Measurements from ENCODE around the gene RPP25L.

RPP25L gene

DNA sequence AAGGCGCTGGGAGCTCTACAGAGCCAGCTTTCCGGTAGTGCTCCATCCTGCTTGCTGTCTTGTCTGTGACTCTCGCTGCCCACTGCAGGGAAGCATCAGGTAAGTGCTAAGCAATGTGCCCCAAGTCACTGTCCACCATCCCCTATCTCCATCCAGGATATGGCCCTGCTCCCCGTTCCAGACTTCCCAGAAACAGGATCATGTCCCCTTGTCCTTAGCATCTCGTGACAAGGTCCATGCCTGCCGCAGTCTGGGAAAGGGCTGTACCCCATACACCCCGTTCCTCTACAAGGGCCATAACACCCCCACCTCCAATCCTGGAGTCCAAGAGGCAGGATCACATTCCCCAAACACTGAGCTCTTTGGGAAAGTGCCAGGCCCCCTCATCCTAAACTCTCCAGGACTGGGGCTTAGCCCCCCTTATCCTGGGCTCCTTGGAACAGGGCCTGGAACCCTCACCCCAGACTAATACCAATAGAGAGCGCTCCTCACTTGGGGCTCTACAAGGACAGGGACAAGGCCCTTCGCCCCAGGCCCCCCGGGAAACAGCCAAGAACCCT is 566 bp downstream of the RPP25L start:
- DNase-seq (ENCODE audit: low read depth): no peak

DNA sequence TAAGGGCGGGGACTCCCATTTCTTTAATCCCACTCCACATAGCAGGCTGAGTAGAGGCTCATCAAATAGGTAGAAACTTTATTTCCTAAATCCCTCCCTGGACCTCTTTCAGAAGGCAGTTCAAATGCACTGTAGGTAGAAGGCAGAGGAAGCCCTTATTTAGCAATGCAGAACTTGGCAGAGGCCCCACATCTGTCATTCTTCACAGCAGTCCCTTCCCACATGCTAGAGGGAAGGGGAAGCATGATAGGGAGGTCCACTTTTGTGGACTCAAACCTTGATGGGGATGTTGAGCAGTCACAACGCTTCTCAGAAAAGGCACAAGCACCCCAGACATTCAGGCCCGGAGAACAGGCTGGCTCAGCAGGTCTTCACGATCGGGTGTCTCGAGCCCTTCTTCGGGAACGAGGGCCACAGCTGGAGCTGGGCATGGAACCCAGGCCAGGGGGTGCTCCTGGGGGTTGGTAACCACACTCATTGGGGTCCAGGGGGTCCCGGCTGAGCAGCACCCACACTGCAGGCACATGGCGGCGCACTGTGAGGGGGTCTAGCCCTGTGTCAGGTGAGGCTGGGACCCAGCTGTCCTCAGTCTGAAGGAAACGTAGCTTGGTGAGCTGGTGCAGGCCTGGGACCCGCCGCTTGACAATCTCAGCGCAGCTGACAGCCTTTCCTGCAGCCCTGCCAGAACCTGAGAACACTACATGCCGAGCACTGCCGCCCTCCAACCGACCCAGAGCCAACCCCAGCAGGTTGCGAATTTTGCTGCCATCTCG is 1.3 kb downstream of the RPP25L start:
- no peak for DNase-seq (ENCODE audit: low read depth)

DNA sequence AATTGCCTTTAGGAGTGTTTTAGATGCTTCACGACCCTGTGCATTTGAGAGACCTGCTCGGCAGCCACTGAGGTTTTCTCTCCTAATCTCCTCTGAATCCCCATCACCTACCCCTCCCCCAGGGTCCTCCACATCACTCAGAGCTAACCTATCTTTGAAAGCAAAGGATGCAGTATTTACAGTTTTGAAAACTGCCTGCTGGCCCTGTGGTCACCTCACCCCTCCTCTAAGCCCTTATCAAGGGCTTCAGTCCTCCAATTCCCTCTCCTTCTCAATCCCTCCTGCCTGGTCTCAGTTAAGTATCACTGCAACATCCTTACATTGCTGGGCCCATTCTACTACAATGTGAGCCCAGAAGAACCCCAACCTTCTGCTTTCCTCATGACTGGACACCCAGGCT is 4.6 kb downstream of the RPP25L start:
- DNase-seq (ENCODE audit: low read depth): no peak

DNA sequence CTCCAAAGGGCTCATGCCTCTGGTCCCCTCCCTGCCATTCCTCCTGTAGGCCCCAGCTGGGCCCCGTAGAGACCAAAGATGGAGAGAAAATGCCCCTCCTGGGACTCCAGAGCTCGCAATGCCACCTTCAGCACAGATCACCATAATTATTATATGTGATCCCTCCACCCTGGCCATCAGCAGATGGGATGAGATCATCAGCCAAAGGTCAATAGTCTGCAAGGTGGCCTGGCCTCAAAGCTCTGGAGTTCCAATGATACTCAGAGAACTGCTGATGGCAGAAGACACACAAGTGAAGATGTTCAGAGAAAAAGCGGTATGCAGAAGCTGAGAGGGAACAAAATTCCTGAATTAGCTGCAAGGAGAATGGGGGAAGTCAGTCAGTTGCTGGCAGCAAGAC is 5.0 kb downstream of the RPP25L start:
- DNase-seq (ENCODE audit: low read depth): no peak

DNA sequence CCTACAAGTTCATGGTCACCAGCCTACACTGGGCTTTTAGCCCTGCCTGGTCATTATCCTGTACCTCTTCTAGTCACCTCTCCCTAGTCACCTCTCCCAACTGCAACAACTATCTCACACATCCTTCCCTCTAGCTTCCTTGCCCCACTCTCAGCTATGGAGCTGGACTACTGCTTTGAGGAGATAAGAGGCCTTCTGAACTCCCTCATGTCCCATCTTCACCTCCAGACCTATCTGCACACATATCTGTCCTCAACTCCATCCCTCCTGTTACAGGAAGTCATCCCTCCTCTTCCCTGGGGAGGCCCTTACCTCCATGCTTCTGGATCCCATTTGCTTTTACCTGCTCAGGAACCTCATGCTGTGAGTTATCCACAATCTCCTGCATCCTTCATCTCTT is 5.7 kb downstream of the RPP25L start:
- DNase-seq (ENCODE audit: low read depth): no peak

DNA sequence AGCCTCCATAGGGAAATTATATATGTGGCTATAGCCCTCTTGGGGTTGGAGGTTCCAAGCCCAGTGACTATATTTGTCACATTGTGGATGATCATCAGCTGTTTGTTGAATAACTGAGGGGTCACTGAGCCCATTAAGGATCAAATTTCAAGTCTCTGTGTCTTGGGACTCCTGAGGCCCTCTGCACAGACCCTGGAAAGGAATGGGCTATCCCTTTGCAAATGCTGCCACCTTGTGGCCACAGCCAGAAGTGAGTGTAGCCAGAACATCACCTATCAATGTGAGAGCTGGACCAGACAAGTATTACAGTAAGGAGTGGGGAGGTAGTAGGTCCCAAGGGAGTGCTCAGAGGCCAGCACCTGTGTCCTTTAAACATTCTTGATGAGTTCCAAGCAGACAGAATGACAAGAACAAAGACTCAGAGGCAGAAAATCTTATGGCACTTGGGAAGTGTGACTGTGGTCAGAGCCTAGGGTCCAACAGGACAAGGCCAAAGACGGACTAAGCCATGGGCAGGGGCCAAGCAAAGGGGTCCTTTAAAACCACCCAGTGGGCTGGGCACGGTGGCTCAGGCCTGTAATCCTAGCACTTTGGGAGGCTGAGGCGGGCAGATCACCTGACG is 8.2 kb downstream of the RPP25L start:
- peak; percentile 67 for DNase-seq (ENCODE audit: low read depth)

DNA sequence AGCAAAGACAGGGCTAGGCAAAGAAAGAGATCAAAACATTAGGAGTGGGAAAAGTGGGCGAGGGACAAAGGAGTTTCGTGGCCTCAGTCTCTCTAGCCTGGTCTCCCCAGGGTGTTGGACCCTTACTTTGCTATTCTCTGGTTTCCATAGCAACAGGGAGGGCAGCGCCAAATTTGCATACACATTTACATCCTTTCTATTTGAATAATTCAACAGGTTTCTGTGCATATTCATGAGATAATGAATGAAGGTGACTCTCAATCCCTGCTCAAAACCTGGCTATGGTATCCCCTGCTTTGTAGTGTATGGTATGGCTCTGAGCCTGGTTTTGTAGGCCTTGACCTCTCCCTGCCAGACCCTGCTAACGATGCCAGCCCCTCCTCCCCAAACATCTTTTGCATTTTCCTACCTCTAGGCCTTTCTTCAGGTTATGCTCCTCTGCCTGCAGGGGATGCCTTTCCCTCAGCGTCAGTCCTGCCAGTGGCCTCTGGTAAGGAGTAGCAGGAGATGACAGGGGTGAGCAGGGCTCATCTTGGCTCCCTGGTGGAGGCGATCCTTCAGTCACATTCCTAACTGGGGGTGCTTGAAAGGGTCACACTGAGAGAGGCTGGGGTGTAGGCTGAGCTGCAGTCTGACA is 9.8 kb downstream of the RPP25L start:
- DNase-seq (ENCODE audit: low read depth): no peak

DNA sequence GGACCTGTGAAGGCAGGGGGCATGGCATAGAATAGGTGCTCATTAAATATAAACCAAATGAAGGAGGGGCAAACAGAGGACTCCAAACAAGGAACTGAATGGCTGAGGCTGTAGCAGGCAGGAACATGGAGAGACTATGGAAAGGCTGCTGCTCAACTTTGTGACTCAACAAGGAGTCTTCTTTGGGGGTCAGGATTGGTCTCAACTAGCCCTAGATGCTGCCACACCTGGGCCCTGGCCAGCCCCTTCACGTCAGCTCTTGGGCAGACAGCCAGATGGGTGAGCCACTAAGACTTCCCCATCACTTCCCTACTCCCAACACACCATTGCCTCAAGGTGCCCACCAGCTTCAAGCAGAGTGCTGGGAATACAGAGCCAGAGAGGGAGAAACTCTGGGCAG is 11.0 kb downstream of the RPP25L start:
- no peak for DNase-seq (ENCODE audit: low read depth)

DNA sequence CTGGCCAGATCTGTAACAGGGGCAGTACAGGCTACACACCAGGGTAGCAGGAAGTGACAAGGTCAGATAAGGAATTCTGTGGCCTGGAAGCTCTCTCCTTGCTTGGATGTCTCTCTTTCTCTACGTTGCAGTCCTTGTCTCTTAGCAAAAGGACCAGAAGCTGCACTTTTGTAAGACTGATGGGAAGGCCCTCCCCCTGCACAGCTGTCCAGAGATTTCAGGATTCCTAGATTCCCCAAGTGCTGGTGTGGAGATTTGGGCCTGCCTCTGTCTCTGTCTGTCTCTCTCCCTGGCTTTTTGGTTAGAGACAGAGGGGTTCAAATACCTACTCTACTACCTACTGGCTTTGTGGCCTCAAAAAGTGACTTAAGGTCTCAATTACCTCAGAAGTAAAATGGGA is 12.4 kb downstream of the RPP25L start:
- no peak for DNase-seq (ENCODE audit: low read depth)

DNA sequence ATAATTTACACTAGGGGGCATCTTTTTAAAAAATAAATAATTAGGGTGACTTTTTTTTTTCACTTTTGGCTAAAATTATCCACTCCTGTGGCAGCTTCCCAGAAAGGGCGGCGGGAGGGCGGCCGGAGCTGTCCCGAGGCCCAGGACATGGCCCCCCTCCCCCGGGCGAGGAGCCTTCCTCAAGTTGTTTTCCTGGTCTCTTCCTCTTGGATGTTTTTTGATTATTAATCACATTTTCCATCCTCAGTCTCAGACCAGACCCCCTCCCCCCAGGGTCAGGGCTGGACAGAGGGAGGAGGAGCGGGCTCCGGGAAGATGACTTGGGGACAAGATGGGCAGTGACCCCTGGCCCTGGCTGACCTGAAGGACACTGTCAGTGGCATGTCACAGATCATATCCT is 17.7 kb downstream of the RPP25L start:
- no peak for DNase-seq (ENCODE audit: low read depth)

DNA sequence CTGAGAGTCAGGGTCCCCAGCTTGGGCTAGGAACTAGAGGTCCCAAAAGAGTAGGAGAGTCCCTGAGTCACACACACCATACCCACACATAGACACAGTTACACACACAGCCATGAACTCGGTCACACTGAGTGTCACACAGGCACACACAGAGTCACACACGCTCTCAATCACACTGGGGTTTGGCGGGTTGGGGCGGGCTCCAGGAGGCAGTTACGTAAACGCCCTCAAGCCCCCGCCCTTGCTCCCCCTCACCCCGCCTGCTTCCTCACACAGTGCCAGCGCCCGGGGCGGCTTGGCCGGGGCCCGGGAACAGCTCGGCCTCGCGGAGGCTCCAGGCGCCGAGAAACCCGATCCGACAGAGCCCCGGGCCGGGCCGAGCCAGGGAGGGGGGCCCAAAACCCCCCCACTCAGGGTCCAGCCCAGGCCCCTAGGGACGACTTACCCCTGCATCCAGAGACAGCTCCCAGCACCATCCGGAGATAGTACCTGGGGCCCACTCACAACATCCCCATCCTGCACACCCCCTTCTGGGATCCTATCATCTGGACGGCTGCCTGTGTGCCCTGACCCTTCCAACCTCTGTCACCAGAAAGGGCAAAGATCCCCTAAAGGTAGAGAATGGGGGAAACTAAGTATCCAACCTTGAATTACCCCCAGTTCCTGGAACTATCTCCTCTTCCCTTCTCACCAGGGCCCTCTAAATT is 18.8 kb downstream of the RPP25L start:
- no peak for DNase-seq (ENCODE audit: low read depth)

DNA sequence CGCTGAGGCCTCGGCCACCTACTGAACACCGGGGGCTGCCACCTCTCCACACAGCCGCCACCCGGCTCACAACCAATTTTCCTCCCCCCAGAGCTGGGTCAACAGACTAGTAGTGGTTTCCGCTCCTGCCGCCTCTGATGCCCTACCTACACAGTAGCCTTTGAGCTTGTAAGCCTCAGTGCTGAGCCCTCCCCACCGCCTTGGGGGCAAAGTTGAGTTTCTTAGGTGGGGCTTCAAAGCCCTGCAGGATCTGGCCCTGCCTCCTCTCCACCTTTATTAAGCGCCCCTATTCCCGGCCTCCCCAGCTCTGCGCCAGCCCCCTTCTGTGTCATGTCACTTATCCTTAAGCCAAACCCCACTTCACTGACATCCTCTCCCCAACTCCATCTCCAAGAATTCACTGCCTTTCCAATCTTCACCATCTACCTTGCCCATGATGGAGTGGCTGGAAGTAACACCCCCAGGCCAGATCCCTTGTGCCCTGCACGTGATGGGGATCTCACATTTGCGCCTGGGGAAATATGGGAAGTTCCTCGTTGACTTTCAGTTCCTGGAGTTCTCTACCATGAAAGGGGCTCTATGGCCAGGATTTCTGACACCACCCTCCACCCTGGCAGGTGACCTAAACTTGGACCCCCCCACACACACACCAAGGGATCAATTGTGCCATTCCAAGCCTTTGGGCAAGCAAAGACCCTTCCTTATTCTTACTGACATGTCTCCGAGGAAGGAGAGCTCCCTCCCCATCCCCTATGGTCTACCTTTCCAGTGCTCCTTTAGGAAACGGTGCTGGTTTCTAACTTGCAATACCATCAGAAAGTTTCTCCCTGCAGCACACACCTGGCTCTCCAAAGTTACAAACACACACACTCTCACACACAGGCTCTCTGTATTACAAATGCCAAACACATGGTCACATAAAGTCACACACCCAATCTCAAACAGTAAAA is 19.7 kb downstream of the RPP25L start:
- no peak for DNase-seq (ENCODE audit: low read depth)

DNA sequence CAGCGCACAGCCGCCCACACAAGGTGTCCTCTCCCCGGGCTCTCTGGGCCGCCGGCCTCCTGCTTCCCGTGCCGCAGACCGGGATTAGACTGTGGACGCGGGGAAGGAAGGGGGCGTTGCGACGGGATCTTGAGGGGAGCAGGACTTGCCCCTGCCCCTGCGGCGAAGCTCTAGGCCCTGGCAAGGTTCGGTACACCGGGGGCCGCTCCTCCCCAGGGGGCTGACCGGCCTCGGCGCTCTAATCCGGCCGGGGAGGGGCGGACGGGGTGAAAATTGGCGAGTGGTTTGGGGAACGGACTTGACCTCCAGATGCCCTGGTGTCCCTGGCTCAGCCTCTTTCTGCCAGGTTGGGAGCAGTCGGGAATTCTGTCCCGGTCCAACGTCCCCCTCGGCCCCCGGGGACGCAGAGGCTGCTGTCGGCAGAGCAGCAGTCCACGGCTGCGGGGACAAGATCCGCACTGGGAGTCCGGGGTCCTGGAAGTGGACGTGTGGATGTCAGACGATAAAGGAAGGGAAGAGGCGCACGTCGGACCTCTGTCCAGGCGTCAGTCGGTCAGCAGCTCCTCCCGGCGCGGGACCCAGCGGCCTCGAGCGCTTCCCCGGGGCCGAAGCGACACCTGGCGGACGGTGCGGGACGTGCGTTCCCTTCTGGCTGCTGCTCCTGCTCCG is 20.5 kb downstream of the RPP25L start:
- DNase-seq (ENCODE audit: low read depth): peak; percentile 59

DNA sequence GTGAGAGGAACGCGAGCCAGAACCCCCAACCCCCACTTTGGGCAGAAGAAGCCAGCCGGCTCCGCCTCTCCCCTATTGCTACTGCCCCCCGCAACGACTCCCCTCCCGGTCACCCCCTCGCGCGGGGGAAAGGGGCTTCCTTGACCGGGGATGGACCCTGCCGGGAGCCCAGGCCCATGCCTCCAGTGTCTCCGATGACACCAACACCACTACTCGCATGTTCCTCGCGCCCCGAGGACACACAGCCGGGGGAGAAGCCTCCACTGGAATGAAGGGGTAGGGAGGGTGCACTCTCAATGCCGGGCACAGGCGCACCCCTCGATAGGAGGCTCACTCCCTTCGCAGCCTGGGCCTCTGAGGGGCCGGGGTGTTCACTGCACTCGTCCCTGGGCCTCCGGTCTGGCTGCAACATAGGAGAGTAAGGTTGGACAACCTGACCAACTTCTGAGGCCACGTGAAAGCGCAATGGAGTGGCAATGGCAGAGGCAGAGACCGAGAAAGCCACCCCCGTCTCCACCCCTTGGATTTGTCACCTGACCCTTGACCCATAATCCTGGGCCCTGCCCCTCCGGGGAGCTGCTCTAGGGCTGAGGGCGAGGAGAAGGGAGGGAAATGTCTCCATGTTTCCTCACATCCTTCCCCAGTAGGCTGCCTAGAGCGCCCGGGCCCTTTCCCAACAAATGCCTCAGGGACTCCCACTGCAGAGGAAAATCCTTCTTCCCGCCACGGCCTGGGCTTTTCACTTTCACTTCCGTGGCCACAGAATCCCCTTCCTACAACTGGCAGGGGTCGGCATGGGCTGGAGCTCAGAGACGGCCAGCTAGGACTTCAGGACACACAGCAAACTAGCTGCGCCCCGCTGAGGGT is 21.3 kb downstream of the RPP25L start:
- DNase-seq (ENCODE audit: low read depth): no peak

DNA sequence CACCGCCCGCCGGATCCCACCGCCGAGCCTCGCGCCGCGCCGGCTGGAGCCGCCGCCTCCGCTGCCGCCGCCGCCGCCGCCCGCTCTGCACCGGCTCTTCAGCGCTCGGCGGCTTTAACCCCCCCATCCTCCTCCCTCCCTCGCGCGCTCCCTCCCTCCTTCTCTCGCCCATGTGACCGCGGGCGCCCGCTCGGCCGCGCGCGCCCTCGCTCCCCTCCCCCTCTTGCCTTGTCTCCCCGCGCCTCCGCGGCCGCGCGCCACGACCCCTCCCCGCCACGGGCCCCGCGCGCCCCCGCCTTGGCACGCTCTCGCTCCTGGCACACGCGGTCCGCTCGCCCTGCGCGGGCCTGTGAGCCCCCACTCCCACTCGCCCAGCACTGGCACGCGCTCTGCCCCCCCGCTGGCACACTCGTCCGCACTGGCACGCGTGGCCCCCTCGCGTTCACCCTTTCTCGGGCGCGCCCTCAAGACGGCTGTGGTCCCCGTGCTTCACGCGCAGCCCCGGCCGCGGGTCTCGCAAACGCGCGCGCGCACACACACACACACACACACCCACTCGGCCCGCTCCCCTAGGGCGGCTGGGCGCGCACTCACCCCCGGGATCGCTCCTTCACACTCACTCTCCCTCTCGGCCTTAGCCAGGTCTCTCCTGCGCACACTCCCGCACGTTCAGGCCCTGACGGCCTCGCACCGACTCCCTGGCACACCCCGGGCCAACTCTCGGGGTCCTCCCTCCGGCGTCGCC is 22.1 kb downstream of the RPP25L start, which contains the start of gene CNTFR:
TSS of gene CNTFR (minus strand) at position 89 of the 745 bp plus-strand sequence. CDS start 20,743 bp downstream, outside the sequence.
- no peak for DNase-seq (ENCODE audit: low read depth)

DNA sequence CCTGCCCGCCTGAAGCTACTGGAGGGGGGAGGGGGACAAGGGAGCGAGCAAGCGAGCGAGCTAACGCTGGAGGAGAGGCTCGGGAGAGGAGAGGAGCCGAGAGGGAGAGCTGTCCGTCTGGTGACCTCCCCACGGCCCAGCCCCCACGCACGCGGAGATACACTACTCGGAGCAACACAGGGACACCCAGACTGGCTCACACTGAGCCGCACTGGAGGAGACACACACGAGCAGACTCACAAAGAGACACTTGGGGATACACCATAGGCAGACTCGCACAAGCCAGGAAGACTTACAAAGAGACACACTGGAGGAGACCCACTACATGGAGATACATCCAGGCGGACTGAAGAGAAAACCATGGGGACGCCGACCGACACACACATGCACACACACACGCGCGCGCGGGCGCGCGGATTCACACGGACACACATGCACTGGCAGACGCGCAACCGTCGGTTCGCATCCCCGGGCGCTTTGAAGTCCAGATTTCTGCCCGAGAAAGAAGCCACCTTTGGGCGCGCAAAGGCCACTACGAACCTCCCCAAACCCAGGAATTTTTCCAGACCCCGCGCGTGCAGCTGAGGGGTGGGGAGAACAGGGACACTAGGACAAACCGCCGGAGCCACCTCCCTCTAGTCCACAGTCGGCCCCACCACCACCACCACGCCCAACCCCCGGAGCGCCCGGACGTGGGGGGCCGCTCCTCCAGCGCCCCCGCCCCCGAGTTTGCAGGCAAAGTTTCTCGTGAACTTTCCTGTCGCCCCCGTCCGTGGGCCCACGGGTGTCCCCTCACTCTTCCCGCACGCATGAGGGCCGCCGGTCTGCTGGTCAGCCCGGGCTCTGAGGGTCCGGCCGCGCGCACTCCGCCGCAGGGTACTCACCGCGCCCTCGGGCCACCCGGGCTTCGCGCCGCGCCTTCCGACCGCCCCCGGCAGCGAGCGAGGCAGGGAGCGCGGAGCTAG is 22.9 kb downstream of the RPP25L start:
- no peak for DNase-seq (ENCODE audit: low read depth)

DNA sequence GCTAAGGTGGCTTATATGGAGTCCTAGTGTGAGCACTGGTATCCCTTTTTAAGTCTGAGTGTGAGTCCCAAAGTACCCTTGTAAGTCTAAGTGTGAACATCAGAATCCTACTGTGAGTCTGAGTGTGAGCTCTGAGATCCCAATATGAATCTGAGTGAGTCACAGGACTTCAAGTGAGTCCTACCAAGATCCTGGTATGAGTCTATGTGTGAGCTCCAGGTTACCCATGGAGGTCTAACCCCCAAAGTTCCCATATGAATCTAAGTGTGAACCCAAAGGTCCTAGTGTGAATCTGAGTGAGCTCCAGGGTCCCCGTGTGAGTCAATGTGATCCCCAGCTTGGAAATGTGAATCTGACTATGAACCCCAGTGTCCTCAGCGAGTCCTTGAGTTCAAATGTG is 24.6 kb downstream of the RPP25L start:
- DNase-seq (ENCODE audit: low read depth): no peak

Data from activated T-helper 1 cell treated with Interleukin-2 at 50 U/mL for 16 hours (primary cell).